ENCODE measurements around the gene FASTKD2. TPM values are rescaled to one million over a fixed set of nuclear protein-coding genes. Genes with fewer than 3 reads are reported as not detected.

FASTKD2 gene
- 36.1 TPM for total RNA-seq
- long read RNA-seq, transcript FASTKD2-202 (12 exons, 2,586 nt): minor isoform, 11 of 50 reads
- long read RNA-seq, transcript FASTKD2-201 (12 exons, 3,188 nt): major isoform, 30 of 50 reads
- long read RNA-seq, partial matches to known transcripts: 0 of 50 reads
- long read RNA-seq, other reads (novel, unspliced or antisense): 5 of 50 reads

DNA sequence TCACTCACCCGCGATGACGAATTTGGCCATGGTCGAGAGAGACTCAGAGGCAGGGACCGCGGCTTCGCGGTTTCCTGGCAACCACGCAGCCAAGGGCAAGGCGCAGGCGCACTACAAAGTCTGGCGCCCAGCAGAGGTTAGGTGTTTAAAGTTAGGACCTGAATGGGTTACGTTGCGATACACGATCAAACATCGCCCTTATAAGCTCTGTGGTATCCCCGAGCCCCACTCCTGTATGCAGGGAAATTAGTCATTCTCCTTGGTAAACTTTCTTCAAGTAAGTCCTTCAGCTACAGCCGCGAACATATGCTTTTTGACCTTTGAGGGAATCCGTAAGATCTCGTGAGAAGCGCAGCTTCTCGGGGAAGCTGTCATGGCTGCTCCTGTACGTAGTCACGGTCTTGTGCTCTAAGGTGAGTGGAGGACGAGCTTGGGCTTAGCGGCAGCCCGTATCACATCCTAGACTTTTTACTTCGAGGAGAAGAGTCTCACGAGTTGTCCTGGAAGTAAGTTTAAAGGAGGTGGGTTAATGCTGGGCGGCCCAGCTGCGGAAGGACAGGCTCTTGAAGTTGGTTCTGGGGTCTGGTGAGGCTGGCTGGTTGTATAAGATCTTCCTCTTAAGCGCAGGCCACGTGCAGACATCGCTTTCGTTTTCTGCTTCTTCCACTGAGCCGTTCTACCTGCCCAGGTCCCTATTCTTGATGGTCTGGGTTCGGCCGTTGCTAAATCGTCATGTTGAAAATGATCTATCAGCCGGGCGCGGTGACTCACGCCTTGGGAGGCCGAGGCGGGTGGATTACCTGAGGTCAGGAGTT lies at the start of gene FASTKD2, which contains the start of gene MDH1B:
TSS of gene FASTKD2 (plus strand) at position 365 of the 815 bp plus-strand sequence. CDS start 1,088 bp downstream, outside the sequence.
TSS of gene MDH1B (minus strand) at position 87 of the 815 bp plus-strand sequence. CDS start at position 30, 57 bp downstream.
- intact Hi-C loops (cut with DNase I): no loop called here
- peak; percentile 97 for ATAC-seq

DNA sequence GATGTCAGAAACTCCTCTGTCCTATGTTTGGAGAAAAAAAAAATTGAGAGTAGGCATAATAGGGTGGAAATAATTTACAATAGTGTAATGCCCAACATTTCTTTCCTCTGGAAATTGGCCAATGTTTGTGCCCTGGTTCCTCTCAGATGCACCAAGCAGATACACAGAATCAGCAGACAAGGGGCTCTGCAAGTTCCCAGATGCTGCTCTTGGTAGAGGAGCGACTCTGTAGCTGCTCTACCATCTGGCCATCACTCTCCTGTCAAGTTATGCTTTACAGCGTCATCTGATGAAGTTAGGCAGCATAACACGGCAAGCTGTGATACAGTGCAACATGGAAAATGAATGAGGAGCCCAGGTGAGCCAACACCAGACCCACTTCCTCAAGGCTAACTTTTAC lies 48.8 kb upstream of the FASTKD2 start:
- intact Hi-C loops (cut with DNase I): no loop called here
- DNase-seq (ENCODE audit: missing footprints) (no peak), ATAC-seq (no peak)

More for the DNA sequence above, at the start of gene FASTKD2, which contains the start of gene MDH1B:
- DNase-seq (ENCODE audit: missing footprints): peak; percentile 93

- no peak for ATAC-seq
- no peak for DNase-seq (ENCODE audit: missing footprints)
- intact Hi-C loops (cut with DNase I): no loop called here
Measured at GRCh38 chr2:206718296-206718695, 47.1 kb upstream of the FASTKD2 start, which contains the start of gene DYTN. Gene DYTN, minus strand, starts transcription at chr2:206718396. Its CDS starts 117 bp downstream, at chr2:206718279.

DNA sequence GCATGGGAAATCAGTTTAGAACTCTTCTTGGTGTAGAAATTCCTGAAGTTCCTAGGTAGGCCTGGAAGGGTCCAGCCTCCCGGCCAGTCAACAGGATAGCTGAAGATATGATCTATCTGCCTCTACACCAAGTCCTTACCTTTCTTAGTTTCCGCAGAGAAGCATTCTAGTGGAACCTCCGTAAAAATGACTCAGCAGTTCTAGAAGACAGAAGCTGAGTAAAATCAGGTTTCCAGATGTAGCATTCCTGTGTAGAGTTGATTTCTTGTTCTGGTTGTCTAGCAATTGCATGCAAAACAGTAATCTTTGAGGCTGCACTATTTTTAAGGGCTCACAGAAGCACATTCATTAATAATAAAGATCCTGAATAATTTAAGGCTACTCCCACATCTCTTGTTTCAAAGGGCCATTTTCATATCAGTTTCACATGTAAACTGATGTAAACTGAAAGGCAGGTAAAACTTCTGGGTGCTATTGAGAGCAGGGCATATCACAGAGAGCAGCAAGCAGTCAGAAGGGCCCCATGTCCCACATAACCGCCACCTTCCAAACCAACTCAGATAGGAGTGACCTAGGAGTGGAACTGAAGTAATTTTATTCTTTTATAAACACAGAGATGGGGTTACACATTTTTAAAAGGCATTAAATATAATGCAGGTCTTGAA lies 44.0 kb upstream of the FASTKD2 start:
- no peak for DNase-seq (ENCODE audit: missing footprints)
- intact Hi-C loops (cut with DNase I): no loop called here

DNA sequence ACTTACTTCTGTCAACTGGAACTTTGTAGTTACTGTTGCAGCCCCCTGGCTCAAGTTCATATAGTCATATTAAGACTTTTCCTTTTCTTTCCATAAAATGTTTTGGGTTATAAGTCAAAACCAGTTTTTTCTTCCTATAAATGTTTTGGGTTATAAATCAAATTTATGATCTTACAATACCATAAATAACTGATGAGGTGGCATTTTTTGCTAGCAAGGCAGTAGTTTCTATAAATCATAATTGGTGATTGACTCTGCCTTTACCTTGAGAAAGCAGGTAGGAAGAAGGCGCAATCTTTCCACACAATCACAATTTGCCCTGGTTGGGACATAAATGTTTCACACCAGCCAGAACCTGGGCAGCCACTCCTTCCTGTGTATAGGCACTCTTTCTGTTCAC lies 42.1 kb upstream of the FASTKD2 start:
- ATAC-seq (no peak), DNase-seq (ENCODE audit: missing footprints) (no peak)
- intact Hi-C loops (cut with DNase I): no loop called here

More for the DNA sequence above, 44.0 kb upstream of the FASTKD2 start:
- no peak for ATAC-seq

GRCh38 chr2:206727287-206727686 lies 38.1 kb upstream of the FASTKD2 start:
- no peak for DNase-seq (ENCODE audit: missing footprints)
- ATAC-seq: no peak
- intact Hi-C loops (cut with DNase I): no loop called here

GRCh38 chr2:206728277-206729199 lies 36.9 kb upstream of the FASTKD2 start:
- intact Hi-C loops (cut with DNase I): no loop called here
- DNase-seq (ENCODE audit: missing footprints) (no peak), ATAC-seq (peak; percentile 52)

DNA sequence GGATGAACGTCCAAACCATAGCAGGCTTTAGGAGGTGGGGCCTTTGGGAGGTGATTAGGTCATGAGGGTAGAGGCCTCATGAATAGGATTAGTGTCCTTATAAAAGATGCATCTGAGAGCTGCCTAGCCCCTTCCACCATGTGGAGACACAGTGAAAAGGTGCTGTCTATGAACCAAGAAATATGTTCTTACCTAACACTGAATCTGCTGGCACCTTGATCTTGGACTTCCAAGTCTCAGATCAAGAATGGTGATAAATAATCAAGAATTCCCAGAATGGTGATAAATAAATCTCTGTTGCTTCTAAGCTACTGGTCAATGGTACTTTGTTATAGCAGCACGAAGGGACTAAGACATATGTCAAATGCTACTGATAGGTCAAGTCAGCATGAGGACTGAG lies 32.1 kb upstream of the FASTKD2 start:
- DNase-seq (ENCODE audit: missing footprints) (no peak), ATAC-seq (no peak)
- intact Hi-C loops (cut with DNase I): no loop called here

GRCh38 chr2:206736935-206737334 lies 28.5 kb upstream of the FASTKD2 start:
- no peak for ATAC-seq

DNA sequence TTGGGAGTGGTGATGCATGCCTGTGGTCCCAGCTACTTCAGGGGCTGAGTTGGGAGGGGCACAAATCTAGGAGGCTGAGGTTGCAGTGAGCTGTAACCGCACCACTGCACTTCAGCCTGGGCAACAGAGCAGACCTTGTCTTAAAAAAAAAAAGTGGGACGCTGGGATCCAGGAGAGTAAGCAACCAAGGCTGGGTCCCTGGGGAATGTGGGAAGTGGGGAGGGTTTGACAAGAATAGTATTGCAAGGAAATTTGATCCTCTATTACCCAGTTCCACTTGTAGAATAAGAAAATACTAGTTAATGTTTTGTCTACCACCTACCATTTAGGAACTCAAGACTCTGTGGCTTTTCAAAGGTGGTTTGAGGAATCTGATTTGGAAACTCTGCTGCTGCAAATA lies 26.1 kb upstream of the FASTKD2 start:
- no peak for DNase-seq (ENCODE audit: missing footprints)
- intact Hi-C loops (cut with DNase I): no loop called here
- no peak for ATAC-seq

More at GRCh38 chr2:206736935-206737334, 28.5 kb upstream of the FASTKD2 start:
- no peak for DNase-seq (ENCODE audit: missing footprints)
- intact Hi-C loops (cut with DNase I): no loop called here

GRCh38 chr2:206740800-206741199 lies 24.6 kb upstream of the FASTKD2 start:
- ATAC-seq (no peak), DNase-seq (ENCODE audit: missing footprints) (no peak)
- intact Hi-C loops (cut with DNase I): no loop called here

GRCh38 chr2:206756816-206757215 lies 8.6 kb upstream of the FASTKD2 start:
- DNase-seq (ENCODE audit: missing footprints) (no peak), ATAC-seq (no peak)
- intact Hi-C loops (cut with DNase I): no loop called here

DNA sequence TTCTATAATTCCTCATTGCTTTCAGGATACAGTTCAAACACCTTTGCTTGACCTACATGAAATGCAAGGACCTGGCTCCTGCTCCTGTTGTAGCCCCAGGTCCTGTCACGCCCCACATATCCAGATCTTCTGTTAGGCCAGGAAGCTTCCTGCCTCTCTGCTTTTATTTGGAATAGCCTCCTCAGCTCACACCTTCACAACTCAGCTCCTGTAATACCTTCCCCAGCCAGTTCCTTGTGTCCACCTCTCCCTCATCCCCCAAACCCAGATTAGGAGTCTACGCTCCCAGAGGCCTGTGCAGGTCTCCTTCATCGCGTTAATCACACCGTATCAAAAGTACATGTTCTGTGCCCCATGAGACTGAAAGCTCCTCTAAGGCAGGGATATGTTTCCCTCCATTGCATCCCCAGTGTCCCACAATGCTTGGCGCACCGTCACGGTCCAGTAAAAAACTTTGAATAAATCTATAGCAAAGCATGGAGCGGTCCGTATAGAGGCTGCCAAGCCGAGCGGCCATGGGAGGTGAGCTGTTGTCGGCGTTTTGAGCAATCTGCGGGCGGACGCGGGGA lies 649 bp upstream of the FASTKD2 start:
- intact Hi-C loops (cut with DNase I): no loop called here
- no peak for DNase-seq (ENCODE audit: missing footprints)
- ATAC-seq: no peak

- DNase-seq (ENCODE audit: missing footprints) (no peak), ATAC-seq (no peak)
- intact Hi-C loops (cut with DNase I): no loop called here
Measured at GRCh38 chr2:206766057-206766930, 888 bp downstream of the FASTKD2 start.

DNA sequence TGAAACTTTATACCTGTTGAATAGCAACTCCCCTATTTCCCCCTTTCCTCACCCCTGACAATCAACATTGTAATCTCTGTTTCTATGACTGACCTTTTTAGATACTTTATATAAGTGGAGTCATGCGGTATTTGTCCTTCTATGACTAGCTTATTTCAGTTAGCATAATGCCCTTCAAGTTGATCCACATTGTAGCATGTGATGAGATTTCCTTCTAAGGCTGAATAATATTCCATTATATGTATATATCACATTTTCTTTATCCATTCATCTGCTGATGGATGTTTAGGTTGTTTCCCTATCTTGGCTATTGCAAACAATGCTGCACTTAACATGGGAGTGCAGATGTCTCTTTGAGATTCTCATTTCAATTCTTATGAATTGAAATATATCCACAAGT lies 9.5 kb downstream of the FASTKD2 start:
- no peak for DNase-seq (ENCODE audit: missing footprints)
- ATAC-seq: no peak
- intact Hi-C loops (cut with DNase I): no loop called here

GRCh38 chr2:206776432-206776831 lies 11.0 kb downstream of the FASTKD2 start:
- DNase-seq (ENCODE audit: missing footprints): no peak
- no peak for ATAC-seq
- intact Hi-C loops (cut with DNase I): no loop called here

DNA sequence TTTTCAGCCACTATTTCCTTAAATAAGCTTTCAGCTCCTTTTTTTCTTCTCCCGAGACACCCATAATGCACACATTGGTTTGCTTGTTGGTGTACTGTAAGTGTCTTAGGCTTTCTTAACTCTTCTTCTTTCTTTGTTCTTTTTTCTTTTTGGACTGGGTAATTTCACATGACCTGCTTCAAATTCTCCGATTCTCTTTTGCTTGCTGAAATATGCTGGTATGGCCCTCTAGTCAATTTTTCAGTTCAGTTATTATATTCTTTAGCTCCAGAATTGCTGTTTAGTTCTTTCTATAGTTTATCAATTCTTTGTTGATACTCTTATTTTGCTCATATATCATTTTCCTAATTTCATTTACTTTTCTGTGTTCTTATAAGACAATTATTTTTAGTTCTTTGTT lies 15.3 kb downstream of the FASTKD2 start:
- intact Hi-C loops (cut with DNase I): loop anchor here (5.0 kb wide), 1 partner anchor 88 kb away; no protein-coding TSS in a partner anchor
- no peak for DNase-seq (ENCODE audit: missing footprints)
- no peak for ATAC-seq

Measured in Right ventricle myocardium inferior (tissue), 1 donor.